ENCODE results near the gene IL20.
A peak's percentile ranks its signal among the peaks of the same experiment; 100 is the strongest.

IL20 gene

GRCh38 chr1:206907304-206907991 lies 42.0 kb downstream of the IL20 start:
- no CpG with 5 or more reads among the region's 23 CpGs for WGBS, 2 donors (ENCODE audit: extremely low coverage in 2 of 2, insufficient read length in 2 of 2, insufficient replicate concordance in 1 of 2)
- Histone ChIP-seq H3K18ac (ENCODE audit: low read length) (no peak overlapping the region), H4K91ac (ENCODE audit: low read depth, low read length, poor library complexity) (no peak overlapping the region), H2BK5ac (ENCODE audit: low read length) (no peak overlapping the region), H2BK12ac (ENCODE audit: low read length) (no peak overlapping the region), H3K23ac (ENCODE audit: low read depth, low read length, poor library complexity) (no peak overlapping the region), H3K4ac (ENCODE audit: low read length) (no peak overlapping the region), H3K14ac (ENCODE audit: low read length) (peak overlapping the region; percentile 56), H3K9ac (ENCODE audit: low read depth, low read length, poor library complexity) (no peak overlapping the region), H3K9me3 (replicated peaks in 1 of 2; ENCODE audit: control insufficient read depth in 2 of 2, insufficient read depth in 1 of 2, low read depth in 1 of 2, low read length in 2 of 2) (no peaks in the 10 kb centered on the region), H3K36me3 (replicated peaks in 1 of 2; ENCODE audit: control insufficient read depth in 2 of 2, insufficient read depth in 2 of 2, low read length in 2 of 2) (no peaks in the 10 kb centered on the region), H2AFZ (ENCODE audit: low read length) (no peak overlapping the region), H3K27ac (replicated peaks; ENCODE audit: low read length) (no peak overlapping the region), H3K4me1 (ENCODE audit: control insufficient read depth in 2 of 2, insufficient read depth in 1 of 2, low read depth in 1 of 2, low read length in 2 of 2) (peaks cover 0 to 5% of the 10 kb centered on the region in 2 donors), H4K8ac (ENCODE audit: low read depth, low read length) (no peak overlapping the region), H3K4me2 (ENCODE audit: insufficient read depth, low read length, poor library complexity, severe bottlenecking) (no peak overlapping the region), H2AK5ac (ENCODE audit: low read depth, low read length) (no peak overlapping the region), H3K79me1 (ENCODE audit: low read depth, low read length) (no peaks in the 10 kb centered on the region), H3K27me3 (ENCODE audit: control insufficient read depth in 3 of 3, insufficient read depth in 3 of 3, low read depth in 1 of 3, low read length in 3 of 3) (peaks cover 5 to 56% (median 33%) of the 10 kb centered on the region in 3 experiments), H3K4me3 (ENCODE audit: low read length in 2 of 2) (no peak overlapping the region), H2BK15ac (ENCODE audit: low read length) (no peak overlapping the region), H2BK120ac (ENCODE audit: low read depth, low read length) (no peak overlapping the region)
- DNase-seq (ENCODE audit: low spot score), result peak; percentile 37

- Histone ChIP-seq H3K9me3 (replicated peaks in 1 of 2; ENCODE audit: control insufficient read depth in 2 of 2, insufficient read depth in 1 of 2, low read depth in 1 of 2, low read length in 2 of 2) (no peaks in the 10 kb centered on the region), H3K14ac (ENCODE audit: low read length) (no peak overlapping the region), H2AFZ (ENCODE audit: low read length) (no peak overlapping the region), H3K36me3 (replicated peaks in 1 of 2; ENCODE audit: control insufficient read depth in 2 of 2, insufficient read depth in 2 of 2, low read length in 2 of 2) (no peaks in the 10 kb centered on the region), H3K27me3 (ENCODE audit: control insufficient read depth in 3 of 3, insufficient read depth in 3 of 3, low read depth in 1 of 3, low read length in 3 of 3) (peaks cover 5 to 57% (median 35%) of the 10 kb centered on the region in 3 experiments), H3K9ac (ENCODE audit: low read depth, low read length, poor library complexity) (no peak overlapping the region), H3K4ac (ENCODE audit: low read length) (no peak overlapping the region), H3K4me1 (ENCODE audit: control insufficient read depth in 2 of 2, insufficient read depth in 1 of 2, low read depth in 1 of 2, low read length in 2 of 2) (peaks cover 0 to 5% of the 10 kb centered on the region in 2 donors), H2BK5ac (ENCODE audit: low read length) (no peak overlapping the region), H2BK120ac (ENCODE audit: low read depth, low read length) (no peak overlapping the region), H2AK5ac (ENCODE audit: low read depth, low read length) (no peak overlapping the region), H2BK15ac (ENCODE audit: low read length) (no peak overlapping the region), H4K91ac (ENCODE audit: low read depth, low read length, poor library complexity) (no peak overlapping the region), H3K79me1 (ENCODE audit: low read depth, low read length) (no peaks in the 10 kb centered on the region), H3K23ac (ENCODE audit: low read depth, low read length, poor library complexity) (no peak overlapping the region), H2BK12ac (ENCODE audit: low read length) (no peak overlapping the region), H3K18ac (ENCODE audit: low read length) (no peak overlapping the region), H3K4me3 (ENCODE audit: low read length in 2 of 2) (no peak overlapping the region), H4K8ac (ENCODE audit: low read depth, low read length) (no peak overlapping the region), H3K27ac (replicated peaks; ENCODE audit: low read length) (no peak overlapping the region), H3K4me2 (ENCODE audit: insufficient read depth, low read length, poor library complexity, severe bottlenecking) (no peak overlapping the region)
- no CpG with 5 or more reads among the region's 10 CpGs for WGBS, 2 donors (ENCODE audit: extremely low coverage in 2 of 2, insufficient read length in 2 of 2, insufficient replicate concordance in 1 of 2)
- DNase-seq (ENCODE audit: low spot score), result no peak
Observed at GRCh38 chr1:206908038-206908437, 42.6 kb downstream of the IL20 start.

- Histone ChIP-seq H4K8ac (ENCODE audit: low read depth, low read length) (no peak overlapping the region), H3K14ac (ENCODE audit: low read length) (no peak overlapping the region), H3K4me2 (ENCODE audit: insufficient read depth, low read length, poor library complexity, severe bottlenecking) (peak overlapping the region; percentile 82), H3K27me3 (ENCODE audit: control insufficient read depth in 3 of 3, insufficient read depth in 3 of 3, low read depth in 1 of 3, low read length in 3 of 3) (peaks cover 5 to 55% (median 36%) of the 10 kb centered on the region in 3 experiments), H2BK120ac (ENCODE audit: low read depth, low read length) (no peak overlapping the region), H3K9ac (ENCODE audit: low read depth, low read length, poor library complexity) (peak overlapping the region; percentile 63), H3K36me3 (replicated peaks in 1 of 2; ENCODE audit: control insufficient read depth in 2 of 2, insufficient read depth in 2 of 2, low read length in 2 of 2) (no peaks in the 10 kb centered on the region), H3K4me3 (ENCODE audit: low read length in 2 of 2) (peak overlapping the region in 1 of 2 donors; percentile 83), H4K91ac (ENCODE audit: low read depth, low read length, poor library complexity) (no peak overlapping the region), H3K79me1 (ENCODE audit: low read depth, low read length) (no peaks in the 10 kb centered on the region), H3K23ac (ENCODE audit: low read depth, low read length, poor library complexity) (peak overlapping the region; percentile 3), H3K4me1 (ENCODE audit: control insufficient read depth in 2 of 2, insufficient read depth in 1 of 2, low read depth in 1 of 2, low read length in 2 of 2) (peaks cover 0 to 5% of the 10 kb centered on the region in 2 donors), H2BK15ac (ENCODE audit: low read length) (no peak overlapping the region), H3K27ac (replicated peaks; ENCODE audit: low read length) (no peak overlapping the region), H3K4ac (ENCODE audit: low read length) (no peak overlapping the region), H2BK12ac (ENCODE audit: low read length) (no peak overlapping the region), H3K18ac (ENCODE audit: low read length) (peak overlapping the region; percentile 39), H3K9me3 (replicated peaks in 1 of 2; ENCODE audit: control insufficient read depth in 2 of 2, insufficient read depth in 1 of 2, low read depth in 1 of 2, low read length in 2 of 2) (no peaks in the 10 kb centered on the region), H2AFZ (ENCODE audit: low read length) (peak overlapping the region; percentile 77), H2BK5ac (ENCODE audit: low read length) (no peak overlapping the region), H2AK5ac (ENCODE audit: low read depth, low read length) (no peak overlapping the region)
- WGBS, 2 donors (ENCODE audit: extremely low coverage in 2 of 2, insufficient read length in 2 of 2, insufficient replicate concordance in 1 of 2), result no CpG with 5 or more reads among the region's 69 CpGs
- no peak for DNase-seq (ENCODE audit: low spot score)
Observed at GRCh38 chr1:206909161-206909882, 43.9 kb downstream of the IL20 start.

GRCh38 chr1:206909883-206910318 lies 44.5 kb downstream of the IL20 start:
- peak overlapping the region; percentile 77 for H2AFZ ChIP-seq (ENCODE audit: low read length)
- no peaks in the 10 kb centered on the region for H3K79me1 ChIP-seq (ENCODE audit: low read depth, low read length)
- H3K14ac ChIP-seq (ENCODE audit: low read length), result no peak overlapping the region
- DNase-seq (ENCODE audit: low spot score), result no peak
- H3K27ac ChIP-seq (replicated peaks; ENCODE audit: low read length), result no peak overlapping the region
- no peak overlapping the region for H2BK15ac ChIP-seq (ENCODE audit: low read length)
- peaks cover 0 to 5% of the 10 kb centered on the region in 2 donors for H3K4me1 ChIP-seq (ENCODE audit: control insufficient read depth in 2 of 2, insufficient read depth in 1 of 2, low read depth in 1 of 2, low read length in 2 of 2)
- no peak overlapping the region for H2BK120ac ChIP-seq (ENCODE audit: low read depth, low read length)
- peaks cover 5 to 53% (median 36%) of the 10 kb centered on the region in 3 experiments for H3K27me3 ChIP-seq (ENCODE audit: control insufficient read depth in 3 of 3, insufficient read depth in 3 of 3, low read depth in 1 of 3, low read length in 3 of 3)
- H3K4ac ChIP-seq (ENCODE audit: low read length), result no peak overlapping the region
- peak overlapping the region; percentile 82 for H3K4me2 ChIP-seq (ENCODE audit: insufficient read depth, low read length, poor library complexity, severe bottlenecking)
- H4K8ac ChIP-seq (ENCODE audit: low read depth, low read length), result no peak overlapping the region
- no peak overlapping the region for H4K91ac ChIP-seq (ENCODE audit: low read depth, low read length, poor library complexity)
- H2BK5ac ChIP-seq (ENCODE audit: low read length), result no peak overlapping the region
- no peak overlapping the region for H3K18ac ChIP-seq (ENCODE audit: low read length)
- no peaks in the 10 kb centered on the region for H3K9me3 ChIP-seq (replicated peaks in 1 of 2; ENCODE audit: control insufficient read depth in 2 of 2, insufficient read depth in 1 of 2, low read depth in 1 of 2, low read length in 2 of 2)
- WGBS, 2 donors (ENCODE audit: extremely low coverage in 2 of 2, insufficient read length in 2 of 2, insufficient replicate concordance in 1 of 2), result no CpG with 5 or more reads among the region's 14 CpGs
- no peaks in the 10 kb centered on the region for H3K36me3 ChIP-seq (replicated peaks in 1 of 2; ENCODE audit: control insufficient read depth in 2 of 2, insufficient read depth in 2 of 2, low read length in 2 of 2)
- no peak overlapping the region for H2BK12ac ChIP-seq (ENCODE audit: low read length)
- no peak overlapping the region for H2AK5ac ChIP-seq (ENCODE audit: low read depth, low read length)
- peak overlapping the region in 1 of 2 donors; percentile 83 for H3K4me3 ChIP-seq (ENCODE audit: low read length in 2 of 2)
- no peak overlapping the region for H3K9ac ChIP-seq (ENCODE audit: low read depth, low read length, poor library complexity)
- peak overlapping the region; percentile 3 for H3K23ac ChIP-seq (ENCODE audit: low read depth, low read length, poor library complexity)
